Stimulated activated CD8-positive, alpha-beta memory T cell treated with anti-CD3 and anti-CD28 coated beads, Interleukin-7, amount 100 ng/mL, for 48 hours (primary cell): ENCODE data around the gene TTC38.

Source experiments
- DNase-seq, 2 donors: peaks; one replicate each; pipeline ENCODE4 v3.0.0-alpha.2; 2020; ENCODE audit warnings: low read depth in 1 of 2; ENCODE audit errors: extremely low read depth in 1 of 2

TTC38 gene

DNA sequence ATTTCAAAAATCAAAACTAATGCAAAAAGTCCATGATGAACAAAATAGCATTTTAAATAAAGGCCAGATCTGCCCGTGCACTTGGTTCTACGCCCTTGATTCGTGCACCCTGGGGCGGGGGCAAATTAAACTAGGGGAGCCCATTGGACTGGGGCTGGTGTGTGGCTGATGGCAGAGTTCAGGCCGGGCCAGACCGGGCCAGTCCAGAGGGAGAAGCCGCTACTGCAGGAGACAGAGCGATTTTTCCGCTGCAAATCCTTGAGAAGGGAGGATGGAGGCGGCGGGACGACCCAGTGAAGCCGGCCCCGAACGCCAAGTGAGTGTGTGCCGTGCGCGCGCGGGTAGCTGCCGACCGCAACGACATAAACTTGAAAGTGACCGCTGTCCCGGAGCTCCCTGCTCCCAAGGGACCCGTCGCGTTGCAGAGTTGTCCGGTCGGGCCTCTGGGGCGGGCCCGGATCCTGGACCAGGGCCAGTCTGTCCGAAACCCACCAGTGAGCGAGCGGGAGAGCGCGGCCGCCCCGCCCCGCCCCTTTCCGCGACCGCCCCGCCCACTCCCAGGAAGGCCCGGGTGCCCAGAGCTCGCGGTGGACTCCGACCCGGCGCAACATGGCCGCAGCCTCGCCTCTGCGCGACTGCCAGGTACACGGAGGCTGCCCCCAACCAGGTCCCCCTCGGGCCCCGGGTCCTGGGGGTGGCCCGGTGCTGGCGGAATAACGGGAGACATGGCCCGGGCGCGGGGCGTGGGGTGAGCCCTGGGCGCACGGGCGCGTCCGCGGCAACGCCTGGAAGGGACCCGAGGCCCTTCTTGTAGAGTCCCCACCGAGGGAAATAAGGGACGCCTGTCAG lies at the start of gene TTC38:
TTC38 (plus strand) TSS at position 578 of the 849 bp plus-strand sequence; CDS start at position 610, 32 bp downstream.
- DNase-seq, result no peak

- no peak for DNase-seq
Measured at GRCh38 chr22:46219636-46220035, 48.2 kb upstream of the TTC38 start.

GRCh38 chr22:46220921-46221320 lies 46.9 kb upstream of the TTC38 start:
- DNase-seq, result no peak

DNA sequence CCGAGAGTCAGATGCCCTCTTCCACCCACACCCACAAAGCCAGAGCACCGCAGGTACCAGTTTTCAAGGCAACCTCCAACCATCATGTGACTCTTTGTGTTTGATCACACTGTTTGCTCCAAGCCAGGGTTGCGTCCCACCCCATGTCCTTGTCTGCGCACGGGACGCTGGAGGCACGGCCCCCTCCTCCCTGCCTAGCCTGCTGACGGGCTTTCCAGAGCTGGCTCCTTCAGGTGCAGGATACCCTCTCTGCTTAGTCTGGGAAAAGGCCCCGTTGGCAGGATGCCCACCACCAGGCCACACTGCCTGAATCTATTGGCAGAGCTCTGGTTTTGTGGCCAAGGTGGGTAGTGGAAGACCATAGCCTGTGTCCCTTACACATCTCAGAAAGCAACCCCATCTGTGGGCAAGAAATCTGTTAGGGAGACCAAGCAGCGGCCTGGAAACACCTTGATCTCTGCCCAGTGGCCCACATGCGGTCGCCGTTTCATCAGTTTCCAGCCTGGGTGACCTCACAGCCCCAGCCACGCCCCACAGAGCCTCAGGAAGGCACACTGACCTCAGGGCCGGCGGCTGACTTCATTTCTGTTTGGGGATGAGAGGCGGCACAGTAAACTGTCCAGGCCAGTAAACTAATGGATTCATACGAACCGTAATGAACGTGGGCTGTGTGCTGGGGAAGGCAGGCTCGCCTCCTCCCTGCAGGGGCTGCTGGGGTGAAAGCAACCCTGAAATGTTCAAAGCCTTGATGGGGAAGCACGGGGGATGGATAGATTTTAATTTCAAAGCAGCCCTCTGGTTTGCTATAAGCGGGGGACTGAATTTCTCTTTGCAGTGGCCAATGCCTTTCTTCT lies 43.5 kb upstream of the TTC38 start:
- DNase-seq, result no peak

- DNase-seq, result no peak
Measured at GRCh38 chr22:46224898-46225290, 42.9 kb upstream of the TTC38 start.

DNA sequence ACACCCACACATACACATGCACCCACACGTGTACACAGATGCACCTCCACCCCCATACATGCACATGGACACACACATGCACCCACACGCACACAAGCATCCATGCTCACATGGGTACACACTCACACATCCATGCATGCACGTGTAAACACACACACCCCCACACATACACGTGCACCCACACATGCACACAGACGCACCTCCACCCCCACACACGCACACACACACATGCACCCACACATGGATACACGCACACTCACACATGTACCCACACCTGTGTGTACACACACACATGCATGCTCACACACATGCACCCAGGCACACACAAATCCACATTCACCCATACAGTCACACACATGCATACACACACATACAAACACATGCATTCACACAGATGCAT lies 42.2 kb upstream of the TTC38 start:
- no peak for DNase-seq

- no peak for DNase-seq
Measured at GRCh38 chr22:46226577-46226976, 41.2 kb upstream of the TTC38 start.

GRCh38 chr22:46229701-46230100 lies 38.1 kb upstream of the TTC38 start:
- DNase-seq, result no peak

DNA sequence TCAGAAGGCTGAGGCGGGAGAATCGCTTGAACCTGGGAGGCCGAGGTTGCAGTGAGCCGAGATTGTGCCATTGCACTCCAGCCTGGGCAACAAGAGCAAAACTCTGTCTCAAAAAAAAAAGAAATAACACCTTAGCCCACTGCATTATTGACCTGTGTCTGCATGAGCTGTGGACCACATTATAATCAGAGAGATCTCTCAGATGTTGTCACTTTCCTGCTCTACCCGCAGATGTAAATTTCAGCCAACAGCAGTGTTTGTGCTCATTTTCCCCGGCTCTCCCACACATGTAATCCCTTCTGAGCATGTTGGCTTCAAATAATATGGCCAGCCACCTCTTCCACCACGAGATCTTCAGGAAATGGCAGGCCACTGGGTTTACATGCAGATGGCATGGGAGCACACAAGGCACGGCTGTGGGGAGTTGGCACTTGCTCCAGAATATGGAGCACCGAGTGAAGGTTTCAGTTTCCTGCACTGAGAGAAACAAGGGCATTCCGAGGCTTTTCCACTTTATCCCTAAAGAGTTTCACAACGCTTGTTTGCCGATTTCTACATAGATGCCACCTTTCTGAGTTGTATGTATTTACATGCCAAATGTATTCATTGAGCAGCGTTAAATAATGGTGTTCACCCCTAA lies 37.4 kb upstream of the TTC38 start:
- DNase-seq, result no peak

DNA sequence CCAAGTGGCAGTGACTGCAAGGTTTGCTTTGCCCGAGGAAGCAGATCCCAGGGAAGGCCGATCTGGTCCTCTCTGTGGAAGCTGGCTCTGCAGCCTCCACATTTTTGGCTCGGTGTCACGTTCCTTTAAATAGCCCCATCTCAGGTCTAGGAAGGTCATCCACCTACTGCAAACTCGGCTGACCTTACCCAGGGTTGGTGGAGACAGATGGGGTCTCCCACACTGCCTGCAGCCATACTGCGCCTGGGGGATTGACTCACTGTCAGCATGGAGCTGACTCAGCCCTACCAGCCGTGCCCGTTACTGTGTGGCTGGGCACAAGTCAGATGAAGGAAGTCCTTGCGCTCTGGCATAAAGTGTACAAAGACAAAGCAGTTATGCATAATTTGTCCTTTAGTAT lies 34.6 kb upstream of the TTC38 start:
- DNase-seq, result no peak

GRCh38 chr22:46234969-46235368 lies 32.8 kb upstream of the TTC38 start:
- no peak for DNase-seq

DNA sequence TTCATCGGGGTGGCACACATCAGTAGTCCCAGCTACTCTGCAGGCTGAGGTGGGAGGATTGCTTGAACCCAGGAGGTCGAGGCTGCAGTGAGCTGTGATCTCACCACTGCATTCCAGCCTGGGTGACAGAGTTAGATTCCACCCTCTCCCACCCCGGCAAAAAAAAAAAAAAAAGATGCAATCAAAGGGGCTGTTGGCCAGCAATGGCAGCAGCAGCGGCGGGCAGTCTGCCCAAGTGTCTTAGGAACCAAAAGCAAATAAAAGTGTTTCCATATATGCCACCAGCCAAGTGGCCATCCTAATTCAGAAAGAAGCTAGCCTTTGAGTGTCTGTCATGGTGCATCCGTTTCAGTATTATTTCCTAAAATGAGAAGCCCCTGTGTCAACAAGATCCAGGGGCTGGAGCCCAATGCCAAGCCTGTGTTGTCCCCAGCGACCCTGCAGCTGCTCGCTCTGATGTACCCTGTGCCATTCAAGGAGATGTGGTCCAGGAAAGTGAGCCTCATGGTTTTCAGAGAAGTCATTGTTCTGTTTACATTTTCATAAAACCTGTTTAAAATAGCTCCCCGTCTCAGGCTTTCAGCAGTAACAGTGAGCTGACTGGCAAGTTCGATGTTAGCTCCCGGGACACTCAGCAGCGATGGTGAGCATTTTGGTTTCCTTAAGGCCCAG lies 30.2 kb upstream of the TTC38 start:
- no peak for DNase-seq

GRCh38 chr22:46238541-46238940 lies 29.3 kb upstream of the TTC38 start:
- no peak for DNase-seq

DNA sequence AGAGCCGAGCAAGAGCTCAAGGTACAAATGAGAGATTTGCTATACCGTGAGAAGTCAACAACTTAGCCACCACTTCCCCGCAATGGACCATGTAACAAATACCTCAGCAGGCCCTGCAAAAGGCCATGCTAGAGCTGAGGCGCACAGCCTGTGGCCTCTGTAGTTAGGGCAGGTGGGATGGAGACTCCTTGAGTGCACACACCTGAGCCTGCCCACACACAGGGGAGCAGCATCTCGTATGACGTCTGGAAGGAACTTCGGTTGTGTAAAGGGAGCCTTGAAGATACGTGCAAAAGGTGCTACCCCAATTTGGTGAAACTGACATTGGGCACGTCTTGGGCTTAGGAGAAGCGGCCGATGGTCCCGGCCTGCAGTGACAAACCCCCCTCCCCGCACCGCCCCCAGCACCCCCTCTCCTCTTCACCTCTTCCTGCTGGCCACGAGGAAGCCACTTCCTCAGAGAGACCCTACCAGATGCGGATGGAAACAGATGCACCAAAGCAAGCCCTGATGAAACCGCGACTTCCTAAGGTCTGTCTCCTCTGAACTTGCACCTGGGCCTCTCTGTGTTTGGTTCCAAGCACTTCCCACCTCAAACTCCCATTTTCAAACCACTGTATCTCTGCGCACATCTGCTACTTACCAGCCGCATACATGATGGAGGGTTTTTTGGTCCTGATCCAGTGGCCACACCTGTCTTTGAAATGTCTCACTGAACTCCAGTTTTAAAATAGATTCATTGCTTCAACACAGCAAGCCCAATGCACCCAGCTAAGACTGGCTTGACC lies 28.4 kb upstream of the TTC38 start:
- DNase-seq, result no peak

DNA sequence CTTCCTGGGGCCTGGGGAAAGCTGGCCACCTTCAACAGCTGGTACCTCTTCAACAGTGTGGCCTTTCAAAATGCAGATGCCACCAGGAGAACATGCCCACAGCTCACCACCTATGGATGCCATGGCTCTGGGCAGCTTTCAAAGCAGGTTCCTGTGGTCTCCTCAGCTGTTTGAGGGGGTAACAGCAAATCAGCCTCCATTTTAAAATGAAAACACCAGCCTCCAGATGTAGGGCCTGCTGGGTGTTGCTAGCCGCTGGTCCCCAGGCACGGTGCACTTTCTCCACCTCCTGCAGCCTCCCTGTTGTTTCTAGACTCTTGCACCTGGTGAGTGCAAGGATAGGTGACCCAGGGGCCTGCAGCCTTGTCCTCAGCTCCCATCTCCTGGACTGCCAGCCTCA lies 27.7 kb upstream of the TTC38 start:
- DNase-seq, result no peak

DNA sequence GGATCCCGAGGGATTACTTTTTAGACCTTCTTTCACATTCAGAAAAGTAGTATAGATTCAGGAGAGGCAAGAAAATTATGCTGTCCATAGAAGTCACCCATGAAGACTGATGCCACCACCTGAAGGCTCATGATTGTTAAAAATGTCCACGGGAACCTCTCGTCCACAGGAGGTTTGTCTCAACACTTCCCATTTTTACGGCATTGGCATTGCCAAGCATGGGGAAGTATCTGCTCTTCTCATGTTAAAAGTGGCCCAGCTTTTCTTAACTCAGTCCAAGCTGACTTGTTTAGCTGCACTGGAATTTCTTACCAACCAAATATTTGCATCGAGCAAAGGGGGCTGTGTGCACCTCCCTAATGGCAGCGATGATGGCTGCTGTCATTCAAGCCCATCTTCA lies 27.3 kb upstream of the TTC38 start:
- no peak for DNase-seq

GRCh38 chr22:46240907-46241306 lies 26.9 kb upstream of the TTC38 start:
- DNase-seq, result no peak

GRCh38 chr22:46241396-46242007 lies 26.3 kb upstream of the TTC38 start:
- DNase-seq, result no peak

DNA sequence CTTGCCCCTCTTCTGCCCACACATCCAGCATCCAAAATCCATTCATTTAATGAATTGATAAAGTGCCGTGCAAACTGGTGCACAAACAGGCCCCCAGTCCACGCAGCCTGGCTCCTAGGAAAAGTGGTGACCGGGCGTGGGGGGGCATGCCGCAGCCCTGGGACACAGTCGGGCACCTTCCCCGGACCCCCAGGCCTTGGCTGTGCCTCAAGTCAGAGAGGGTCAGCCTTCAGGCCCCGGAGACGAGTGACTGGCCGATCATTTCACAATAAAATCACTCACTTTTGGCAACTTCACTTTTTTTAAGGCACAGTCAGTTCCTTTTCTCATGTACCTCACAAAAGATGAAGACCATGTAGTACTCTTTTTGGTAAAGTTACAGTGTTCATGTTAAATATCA lies 25.7 kb upstream of the TTC38 start:
- no peak for DNase-seq

- no peak for DNase-seq
Measured at GRCh38 chr22:46244771-46245170, 23.0 kb upstream of the TTC38 start.
